HEK293 (cell line): ENCODE results near the gene NSUN4.

Experiments used
- KLF8 ChIP-seq: fragments of 450-650 bp; formaldehyde crosslinking; IDR thresholded peaks from 2 replicates; pipeline ENCODE4 v1.5.1; 2016; ENCODE audit warnings: missing biosample characterization, missing genetic modification characterization
- ZNF121 ChIP-seq: fragments of 450-650 bp; formaldehyde crosslinking; IDR thresholded peaks from 2 replicates; pipeline ENCODE4 v1.5.1; 2016; ENCODE audit warnings: missing biosample characterization, missing genetic modification characterization
- ZNF23 ChIP-seq: fragments of 450-650 bp; formaldehyde crosslinking; IDR thresholded peaks from 2 replicates; pipeline ENCODE4 v1.5.1; 2016; ENCODE audit warnings: missing biosample characterization, missing genetic modification characterization, borderline replicate concordance
- ZNF76 ChIP-seq: fragments of 450-650 bp; formaldehyde crosslinking; IDR thresholded peaks from 2 replicates; pipeline ENCODE4; 2016; ENCODE audit warnings: low read depth, missing biosample characterization, missing genetic modification characterization, borderline replicate concordance
- ZSCAN30 ChIP-seq: fragments of 450-650 bp; IDR thresholded peaks from 2 replicates; pipeline ENCODE4 v1.5.1; 2018; ENCODE audit warnings: missing biosample characterization, mild to moderate bottlenecking, missing genetic modification characterization, moderate library complexity
- TF ChIP-seq, protein P1 (sequence below): fragments of 450-650 bp; IDR thresholded peaks from 2 replicates; pipeline ENCODE4 v1.5.1; 2018; ENCODE audit warnings: missing biosample characterization, mild to moderate bottlenecking, missing genetic modification characterization

DNA sequence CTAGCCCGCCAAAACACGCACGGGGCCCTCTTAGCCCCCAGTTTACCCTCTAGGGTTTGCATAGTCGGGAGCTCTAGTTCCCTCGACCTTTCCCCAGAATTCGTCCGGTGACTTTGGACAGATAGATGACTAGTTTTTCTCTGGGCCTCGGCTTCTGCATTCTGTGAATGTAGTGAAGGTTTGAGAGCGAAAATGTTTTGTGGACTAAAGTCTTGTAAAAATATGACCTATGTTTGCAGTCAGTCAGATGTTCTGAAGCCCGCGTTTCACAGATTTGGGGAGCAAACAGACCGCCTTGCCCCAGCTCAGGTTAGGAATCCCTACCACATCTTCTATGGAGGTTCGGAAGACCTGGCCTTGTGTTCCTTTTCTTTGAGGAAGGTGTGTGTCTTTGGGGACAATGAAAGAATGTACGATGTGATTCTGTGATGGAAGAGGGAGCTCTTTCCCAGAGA, 36.7 kb upstream of the NSUN4 start:
- TF ChIP-seq, protein P1, sequence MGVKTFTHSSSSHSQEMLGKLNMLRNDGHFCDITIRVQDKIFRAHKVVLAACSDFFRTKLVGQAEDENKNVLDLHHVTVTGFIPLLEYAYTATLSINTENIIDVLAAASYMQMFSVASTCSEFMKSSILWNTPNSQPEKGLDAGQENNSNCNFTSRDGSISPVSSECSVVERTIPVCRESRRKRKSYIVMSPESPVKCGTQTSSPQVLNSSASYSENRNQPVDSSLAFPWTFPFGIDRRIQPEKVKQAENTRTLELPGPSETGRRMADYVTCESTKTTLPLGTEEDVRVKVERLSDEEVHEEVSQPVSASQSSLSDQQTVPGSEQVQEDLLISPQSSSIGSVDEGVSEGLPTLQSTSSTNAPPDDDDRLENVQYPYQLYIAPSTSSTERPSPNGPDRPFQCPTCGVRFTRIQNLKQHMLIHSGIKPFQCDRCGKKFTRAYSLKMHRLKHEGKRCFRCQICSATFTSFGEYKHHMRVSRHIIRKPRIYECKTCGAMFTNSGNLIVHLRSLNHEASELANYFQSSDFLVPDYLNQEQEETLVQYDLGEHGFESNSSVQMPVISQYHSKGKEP, result no peak
- TF ChIP-seq ZNF121 (tag by site-specific recombination), result no peak
- no peak for TF ChIP-seq ZNF23 (tag by site-specific recombination)
- no peak for TF ChIP-seq ZSCAN30
- no peak for TF ChIP-seq KLF8 (tag by site-specific recombination)
- TF ChIP-seq ZNF76, result no peak
